Neural progenitor cell (in vitro differentiated cells): ENCODE results near the gene RPH3AL.

Source experiments
- EZH2 ChIP-seq: fragments of 200-600 bp; sonication (generic); IDR thresholded peaks from 2 replicates; pipeline ENCODE4 v1.6.1; 2017; ENCODE audit warnings: antibody characterized with exemption, mild to moderate bottlenecking, moderate library complexity
- EZH2phosphoT487 ChIP-seq: fragments of 200-600 bp; sonication (generic); IDR thresholded peaks from 2 replicates; pipeline ENCODE4 v1.6.1; 2017; ENCODE audit warnings: antibody characterized with exemption
- TF ChIP-seq, protein P1 (sequence below): fragments of 200-600 bp; sonication (generic); IDR thresholded peaks from 2 replicates; pipeline ENCODE4 v1.5.1; 2017; ENCODE audit warnings: antibody characterized with exemption, mild to moderate bottlenecking

DNA sequence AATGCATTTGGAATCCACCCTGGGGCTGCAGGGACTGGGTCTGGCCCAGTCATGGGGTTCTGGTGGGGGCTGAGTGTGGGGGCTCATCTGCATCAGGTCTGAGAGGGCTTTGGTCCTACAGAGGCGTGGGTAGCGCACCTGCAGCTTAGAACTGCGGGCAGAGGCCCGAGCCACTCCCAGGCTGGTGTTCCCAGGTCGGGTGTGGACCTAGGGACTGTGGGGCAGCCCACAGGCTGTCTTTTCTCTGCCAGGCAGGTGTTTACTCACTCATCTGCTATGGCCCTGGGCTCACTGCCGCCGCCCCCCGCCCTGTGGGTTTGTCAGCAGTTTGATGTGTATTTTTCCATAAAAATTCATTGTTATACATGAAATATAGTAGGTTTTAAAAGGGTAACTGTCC lies 144.2 kb downstream of the RPH3AL start:
- TF ChIP-seq, protein P1, sequence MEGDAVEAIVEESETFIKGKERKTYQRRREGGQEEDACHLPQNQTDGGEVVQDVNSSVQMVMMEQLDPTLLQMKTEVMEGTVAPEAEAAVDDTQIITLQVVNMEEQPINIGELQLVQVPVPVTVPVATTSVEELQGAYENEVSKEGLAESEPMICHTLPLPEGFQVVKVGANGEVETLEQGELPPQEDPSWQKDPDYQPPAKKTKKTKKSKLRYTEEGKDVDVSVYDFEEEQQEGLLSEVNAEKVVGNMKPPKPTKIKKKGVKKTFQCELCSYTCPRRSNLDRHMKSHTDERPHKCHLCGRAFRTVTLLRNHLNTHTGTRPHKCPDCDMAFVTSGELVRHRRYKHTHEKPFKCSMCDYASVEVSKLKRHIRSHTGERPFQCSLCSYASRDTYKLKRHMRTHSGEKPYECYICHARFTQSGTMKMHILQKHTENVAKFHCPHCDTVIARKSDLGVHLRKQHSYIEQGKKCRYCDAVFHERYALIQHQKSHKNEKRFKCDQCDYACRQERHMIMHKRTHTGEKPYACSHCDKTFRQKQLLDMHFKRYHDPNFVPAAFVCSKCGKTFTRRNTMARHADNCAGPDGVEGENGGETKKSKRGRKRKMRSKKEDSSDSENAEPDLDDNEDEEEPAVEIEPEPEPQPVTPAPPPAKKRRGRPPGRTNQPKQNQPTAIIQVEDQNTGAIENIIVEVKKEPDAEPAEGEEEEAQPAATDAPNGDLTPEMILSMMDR: no peak
- no peak for TF ChIP-seq EZH2phosphoT487
- no peak for TF ChIP-seq EZH2
